Measurements from ENCODE around the gene GREB1L.

GREB1L gene

DNA sequence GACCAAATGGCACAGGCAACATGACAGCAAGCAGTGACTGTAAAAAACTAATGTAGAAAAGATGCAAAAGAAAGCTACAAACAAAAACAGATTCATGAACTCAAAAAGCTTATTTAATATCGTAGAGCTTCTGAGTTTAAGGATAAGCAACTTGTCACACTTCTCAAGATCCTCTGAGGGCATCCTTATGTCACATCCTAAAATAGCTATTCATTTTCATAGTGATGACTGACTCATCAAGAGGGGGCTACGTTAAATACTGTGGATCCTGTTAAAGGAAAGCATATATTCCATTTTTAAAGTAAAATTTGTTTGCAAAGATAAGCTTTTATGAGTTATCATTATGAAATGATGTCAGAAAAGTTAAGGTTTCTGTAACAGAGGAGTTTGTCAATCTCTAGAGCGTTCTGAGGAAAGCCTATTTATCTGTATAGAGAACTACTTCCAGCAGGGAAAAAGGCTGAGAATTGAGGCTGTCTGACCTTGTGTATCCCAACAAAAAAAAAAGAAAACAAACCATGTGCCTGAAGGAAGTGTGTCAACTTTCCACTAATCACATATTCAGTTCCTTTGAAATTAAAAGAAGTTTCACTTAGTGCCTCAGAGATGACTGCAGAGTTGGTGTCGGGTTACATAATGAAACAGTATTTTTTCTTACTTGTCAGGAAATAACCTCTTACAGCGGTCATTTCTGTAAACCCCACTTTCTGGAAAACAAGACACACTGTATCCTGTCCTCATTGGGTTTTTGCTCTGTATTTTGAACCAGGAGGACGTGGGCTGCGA is 243.0 kb downstream of the GREB1L start:
- no peak for DNase-seq (ENCODE audit: low read depth in 2 of 2)

DNA sequence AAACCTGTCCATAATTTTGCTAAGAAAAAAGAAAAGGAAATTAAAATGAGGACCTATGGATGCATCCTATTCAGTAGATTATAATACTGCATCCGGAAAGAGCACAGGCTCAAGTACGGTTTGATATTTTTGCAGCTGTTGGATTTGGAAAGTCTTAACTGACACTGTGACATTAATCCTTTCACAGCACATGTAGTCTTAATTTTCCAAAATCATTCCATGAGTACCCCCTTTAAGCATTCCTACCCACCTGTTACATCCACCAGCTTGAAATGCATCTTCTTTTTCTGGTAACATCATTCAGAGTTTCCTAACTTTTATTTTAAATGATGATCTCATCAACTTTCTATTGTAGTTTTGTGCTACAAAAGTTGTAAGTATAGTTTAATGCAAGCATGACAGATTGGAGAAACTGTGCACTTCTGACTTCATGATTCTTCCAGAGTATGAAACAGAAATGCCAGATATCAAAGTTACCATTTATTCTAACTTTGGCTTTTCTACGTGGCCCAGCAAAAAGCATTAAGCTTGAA is 244.9 kb downstream of the GREB1L start:
- no peak for DNase-seq (ENCODE audit: low read depth in 2 of 2)

DNA sequence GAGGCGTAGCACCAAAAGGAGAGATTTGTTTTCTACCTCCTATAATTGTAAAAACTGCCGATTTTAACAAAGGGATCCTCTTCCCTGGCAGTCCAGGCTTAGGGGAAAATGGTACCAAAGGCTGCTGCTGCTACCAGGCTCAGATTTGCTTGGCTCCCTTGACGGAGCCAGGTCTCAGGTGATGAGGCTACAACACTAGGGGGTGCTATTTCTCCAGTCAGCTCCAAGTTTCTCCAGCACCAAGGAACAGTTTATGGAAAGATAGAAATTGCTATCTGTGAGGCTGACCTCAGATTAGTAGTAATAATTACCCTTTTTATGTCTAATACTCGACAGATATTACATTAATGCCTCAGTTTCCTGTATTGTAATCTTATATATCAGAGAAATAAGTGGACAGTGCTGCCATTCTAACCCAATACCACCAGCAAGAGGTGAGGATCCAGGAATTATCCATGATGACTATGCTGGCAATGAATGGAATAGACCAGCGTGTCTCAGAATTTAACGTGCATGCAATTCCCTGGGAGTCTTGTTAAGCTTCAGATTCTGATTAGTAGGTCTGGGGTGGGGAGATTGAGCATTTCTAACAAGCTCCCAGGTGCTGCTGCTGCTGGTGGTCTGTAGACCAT is 247.2 kb downstream of the GREB1L start:
- DNase-seq (ENCODE audit: low read depth in 2 of 2): peak in 1 of 2 experiments; percentile 5

DNA sequence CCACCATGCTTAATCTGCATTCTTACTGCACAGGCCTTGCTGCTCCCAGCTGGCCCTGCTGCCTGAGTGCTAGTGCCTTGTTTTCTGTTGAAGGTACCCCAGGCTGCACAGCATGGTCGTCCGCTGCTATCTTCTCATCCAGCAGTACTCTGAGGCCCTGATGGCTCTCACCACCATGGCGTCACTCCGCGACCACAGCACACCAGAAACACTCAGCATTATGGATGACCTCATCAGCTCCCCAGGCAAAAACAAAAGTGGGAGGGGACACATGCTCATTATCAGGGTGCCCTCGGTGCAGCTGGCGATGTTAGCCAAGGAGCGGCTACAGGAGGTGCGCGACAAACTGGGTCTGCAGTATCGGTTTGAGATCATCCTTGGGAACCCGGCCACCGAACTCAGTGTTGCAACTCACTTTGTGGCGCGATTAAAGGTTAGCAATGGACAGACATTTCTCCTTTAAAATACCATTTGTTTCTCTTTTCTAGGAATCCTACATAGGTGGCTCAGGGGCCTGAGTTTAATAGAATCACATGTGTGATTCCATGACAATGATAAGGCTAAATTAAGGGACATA is 248.0 kb downstream of the GREB1L start:
- DNase-seq (ENCODE audit: low read depth in 2 of 2): no peak

DNA sequence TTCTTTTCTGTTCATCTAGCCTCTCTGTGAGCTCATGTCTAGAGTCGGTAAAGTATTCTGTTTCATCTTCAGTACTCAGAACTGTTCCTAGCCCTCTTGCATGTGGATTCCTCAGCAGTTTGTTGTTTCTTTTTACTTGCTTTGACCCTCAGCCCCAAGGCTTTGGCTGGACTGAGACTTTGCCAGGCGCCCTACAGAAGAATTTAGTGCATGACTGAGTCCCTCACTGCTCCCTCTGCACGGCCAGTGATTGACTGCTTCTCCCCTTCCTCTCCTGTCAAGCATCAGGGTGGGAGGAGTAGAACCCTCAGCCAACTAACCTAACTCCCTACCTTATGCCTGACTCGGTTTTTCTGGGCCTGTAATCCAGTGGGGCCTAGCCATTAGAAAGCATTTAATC is 248.7 kb downstream of the GREB1L start:
- no peak for DNase-seq (ENCODE audit: low read depth in 2 of 2)

DNA sequence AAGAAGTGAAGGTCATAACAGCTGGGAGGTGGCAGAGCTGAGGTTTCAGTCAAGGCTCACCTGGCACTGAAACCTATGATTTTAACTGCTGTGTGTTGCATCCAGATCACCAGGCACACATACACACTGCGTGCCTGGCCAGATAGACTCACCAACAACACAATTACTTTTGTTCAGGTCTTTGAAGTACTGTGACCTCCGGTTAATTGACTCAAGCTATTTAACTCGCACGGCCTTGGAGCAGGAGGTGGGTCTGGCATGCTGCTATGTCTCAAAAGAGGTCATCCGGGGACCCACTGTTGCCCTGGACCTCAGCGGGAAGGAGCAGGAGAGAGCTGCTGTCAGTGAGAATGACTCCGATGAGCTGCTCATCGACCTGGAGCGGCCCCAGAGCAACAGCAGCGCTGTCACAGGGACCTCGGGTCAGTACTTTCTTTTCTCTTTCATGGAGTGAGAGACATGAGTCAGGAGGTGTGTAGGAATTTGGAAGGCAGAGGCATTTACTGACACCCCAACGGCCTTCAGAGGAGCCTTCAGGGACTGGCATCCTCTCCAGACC is 254.3 kb downstream of the GREB1L start:
- no peak for DNase-seq (ENCODE audit: low read depth in 2 of 2)

DNA sequence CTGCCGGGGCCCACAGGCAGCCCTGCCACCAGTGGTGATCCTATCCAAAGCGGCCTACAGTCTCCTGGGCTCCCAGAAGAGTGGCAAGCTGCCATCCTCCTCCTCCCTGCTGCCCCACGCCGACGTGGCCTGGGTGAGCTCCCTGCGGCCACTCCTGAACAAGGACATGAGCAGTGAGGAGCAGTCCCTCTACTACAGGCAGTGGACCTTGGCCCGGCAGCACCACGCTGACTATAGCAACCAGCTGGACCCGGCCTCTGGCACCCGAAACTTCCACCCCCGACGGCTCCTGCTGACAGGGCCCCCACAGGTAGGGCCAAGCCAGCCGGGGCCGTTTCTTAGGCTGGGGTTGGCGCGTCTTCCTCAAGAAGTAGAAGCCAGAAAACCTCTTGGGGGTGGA is 258.0 kb downstream of the GREB1L start:
- no peak for DNase-seq (ENCODE audit: low read depth in 2 of 2)

DNA sequence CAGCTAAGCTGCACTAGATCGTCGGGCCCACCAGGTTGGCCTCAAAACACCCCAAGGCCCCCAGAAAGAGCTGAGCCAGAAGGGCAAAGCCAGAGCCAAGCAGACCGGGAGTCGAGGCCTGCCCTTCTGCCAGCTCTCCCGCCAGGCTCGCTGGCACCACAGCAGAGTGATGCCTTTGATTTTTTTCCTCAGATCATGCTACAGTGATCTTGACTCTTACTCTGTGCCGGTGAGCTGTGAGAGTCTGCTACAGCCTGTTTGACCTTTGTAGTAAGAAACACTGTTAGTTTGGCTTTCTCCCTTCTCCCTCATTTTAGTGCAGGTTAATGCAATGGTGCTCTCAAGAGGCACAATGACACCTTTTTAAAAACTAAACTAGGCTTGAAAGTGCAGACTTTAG is 260.6 kb downstream of the GREB1L start:
- no peak for DNase-seq (ENCODE audit: low read depth in 2 of 2)

DNA sequence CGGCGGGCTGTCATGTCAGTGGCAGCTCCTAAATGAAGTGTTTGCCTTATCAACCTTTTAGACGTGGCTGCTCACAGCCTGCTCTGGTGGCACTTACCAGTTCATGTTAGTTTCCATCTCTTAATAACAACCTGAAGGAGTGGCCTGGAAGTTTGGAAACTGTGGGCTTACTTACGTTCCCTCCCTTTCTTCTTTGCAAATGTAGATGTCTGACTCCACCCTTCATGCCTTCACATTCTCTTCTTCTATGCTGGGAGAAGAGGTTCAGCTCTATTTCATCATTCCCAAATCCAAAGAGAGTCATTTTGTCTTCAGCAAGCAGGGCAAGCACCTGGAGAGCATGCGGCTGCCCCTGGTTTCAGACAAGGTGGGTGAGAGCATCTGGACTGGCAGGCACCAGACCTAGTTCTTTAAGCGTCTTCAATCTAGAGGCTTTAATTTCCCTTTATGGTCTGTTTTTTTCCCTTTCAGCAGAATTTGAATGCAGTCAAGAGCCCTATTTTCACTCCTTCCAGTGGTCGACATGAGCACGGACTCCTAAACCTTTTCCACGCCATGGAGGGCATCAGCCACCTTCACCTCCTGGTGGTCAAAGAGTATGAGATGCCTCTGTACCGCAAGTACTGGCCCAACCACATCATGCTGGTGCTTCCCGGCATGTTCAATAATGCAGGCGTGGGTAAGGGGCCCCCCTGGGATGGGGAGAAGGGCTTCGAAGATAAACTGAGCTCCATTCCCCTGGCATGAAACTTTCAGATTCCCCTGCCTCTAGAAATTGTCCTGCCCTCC is 266.1 kb downstream of the GREB1L start:
- no peak for DNase-seq (ENCODE audit: low read depth in 2 of 2)

DNA sequence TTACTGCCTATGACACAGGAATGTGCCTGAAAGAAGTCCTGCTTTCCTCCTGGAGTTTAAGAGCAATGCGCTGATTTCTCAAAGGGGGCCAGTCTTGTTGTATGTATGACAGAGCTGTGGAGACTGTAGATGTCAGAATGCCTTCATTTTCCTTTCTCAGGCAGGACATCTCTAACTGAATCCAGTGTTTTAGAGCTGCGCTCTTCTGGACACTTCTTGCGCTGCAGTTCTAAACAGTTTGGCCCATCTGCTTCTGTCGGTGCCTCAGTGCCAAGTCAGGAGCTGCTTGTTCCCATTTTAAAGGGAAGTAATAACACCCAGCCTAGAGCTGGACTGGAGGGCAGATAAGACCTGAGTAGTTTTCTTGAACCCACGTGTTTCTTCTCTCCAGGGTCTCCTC is 267.0 kb downstream of the GREB1L start:
- DNase-seq (ENCODE audit: low read depth in 2 of 2): no peak

DNA sequence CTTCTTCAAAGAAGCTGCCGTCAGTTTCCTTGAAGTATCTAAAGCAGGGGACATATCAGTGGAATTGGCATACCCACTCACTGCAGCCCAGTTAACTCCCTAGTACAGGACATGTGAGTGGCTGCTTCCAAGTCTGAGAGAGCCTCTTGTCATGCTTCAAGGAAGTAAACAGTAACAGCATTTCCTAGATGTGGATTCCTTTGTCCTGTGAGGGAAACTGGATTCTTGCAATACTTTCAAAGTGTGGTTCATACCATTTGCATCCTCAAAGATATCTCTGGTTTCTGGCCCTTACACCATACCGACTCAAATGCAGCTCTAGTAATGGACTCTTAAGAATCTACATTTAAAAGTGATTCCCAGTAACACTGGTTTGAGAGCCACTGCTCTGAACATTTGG is 271.3 kb downstream of the GREB1L start:
- DNase-seq (ENCODE audit: low read depth in 2 of 2): no peak

DNA sequence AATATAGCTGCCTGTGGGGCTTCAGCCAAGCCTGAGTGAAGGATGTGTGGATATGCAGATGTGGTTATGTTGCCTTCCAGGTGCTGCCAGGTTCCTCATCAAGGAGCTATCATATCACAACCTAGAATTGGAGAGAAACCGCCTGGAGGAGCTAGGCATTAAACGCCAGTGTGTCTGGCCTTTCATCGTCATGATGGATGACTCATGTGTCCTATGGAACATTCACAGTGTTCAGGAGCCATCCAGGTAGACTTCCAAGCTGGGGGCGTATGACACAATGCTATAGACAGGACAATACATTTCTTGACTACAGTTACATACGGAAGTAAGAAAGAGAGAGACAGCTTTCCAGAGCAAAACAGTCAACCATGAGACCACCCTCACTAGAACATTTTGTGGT is 271.7 kb downstream of the GREB1L start:
- DNase-seq (ENCODE audit: low read depth in 2 of 2): no peak

DNA sequence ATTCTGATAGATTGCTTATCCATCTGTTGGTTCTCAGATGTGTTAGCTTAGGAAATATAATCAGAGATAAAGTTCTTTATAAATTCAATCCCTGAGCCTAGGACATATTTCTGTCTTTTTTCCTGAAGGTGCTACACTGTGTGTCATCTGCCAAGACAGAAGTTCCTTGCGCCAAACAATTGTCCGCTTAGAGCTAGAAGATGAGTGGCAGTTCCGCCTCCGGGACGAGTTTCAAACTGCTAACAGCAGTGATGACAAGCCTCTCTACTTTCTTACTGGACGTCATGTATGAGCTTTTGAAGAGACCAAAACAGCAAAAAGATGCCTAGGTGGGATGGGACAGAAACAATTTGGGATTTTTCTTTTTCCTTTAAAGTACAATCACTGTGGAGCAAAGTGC is 280.5 kb downstream of the GREB1L start:
- DNase-seq (ENCODE audit: low read depth in 2 of 2): no peak

DNA sequence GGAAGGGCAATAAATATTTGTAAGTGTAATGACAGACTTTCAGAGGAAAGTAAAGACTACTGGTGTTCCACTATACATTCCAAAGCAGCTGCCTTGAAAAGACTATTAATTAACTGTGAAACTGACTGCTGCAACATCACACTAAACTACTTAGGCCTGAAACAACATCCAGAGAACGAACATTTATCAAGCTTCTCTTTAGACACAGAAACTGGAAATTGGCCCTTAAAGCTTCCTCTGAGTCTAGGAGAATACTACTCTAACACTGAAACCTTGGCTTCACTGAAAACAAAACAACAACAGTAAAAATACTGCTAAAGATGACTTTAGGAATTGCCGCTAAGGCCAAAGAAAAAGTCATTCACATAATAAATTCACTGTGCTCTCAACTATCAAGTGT is 283.9 kb downstream of the GREB1L start:
- DNase-seq (ENCODE audit: low read depth in 2 of 2): no peak

DNA sequence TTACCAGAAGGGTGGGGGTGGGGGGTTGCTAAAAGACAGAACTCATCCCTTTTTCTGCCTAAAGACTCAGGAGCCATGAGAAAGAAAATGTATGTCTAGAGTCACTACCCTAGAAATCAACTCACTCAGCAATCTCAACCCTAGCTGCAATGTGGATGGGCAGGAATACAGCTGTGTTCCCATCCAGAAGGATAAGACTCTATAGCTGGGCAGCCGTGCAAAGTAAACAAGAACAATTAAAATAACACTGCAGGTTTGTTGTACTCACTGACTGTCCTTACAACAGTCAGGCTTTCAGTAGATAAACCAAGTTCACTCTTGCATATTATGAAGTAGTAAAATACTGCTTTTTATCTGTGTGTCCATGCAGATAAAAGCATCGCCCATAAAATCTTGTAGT is 284.4 kb downstream of the GREB1L start:
- no peak for DNase-seq (ENCODE audit: low read depth in 2 of 2)

DNA sequence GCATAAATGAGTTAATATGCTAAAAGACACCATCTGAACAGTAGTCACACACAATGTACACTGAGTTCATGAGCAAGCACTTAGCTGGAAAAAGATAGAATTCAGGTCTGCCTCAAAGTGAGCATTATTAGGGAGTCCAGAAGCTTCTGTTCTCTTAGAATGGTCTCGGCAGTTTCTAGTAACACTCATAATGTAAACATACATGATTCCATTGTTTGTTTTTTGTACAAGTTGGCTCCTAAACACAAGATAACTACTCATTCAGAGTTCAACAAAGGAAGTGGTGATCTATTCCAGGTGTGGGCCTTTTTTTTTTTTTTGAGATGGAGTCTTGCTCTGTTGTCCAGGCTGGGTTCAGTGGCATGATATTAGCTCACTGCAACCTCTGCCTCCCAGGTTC is 292.3 kb downstream of the GREB1L start:
- no peak for DNase-seq (ENCODE audit: low read depth in 2 of 2)

DNA sequence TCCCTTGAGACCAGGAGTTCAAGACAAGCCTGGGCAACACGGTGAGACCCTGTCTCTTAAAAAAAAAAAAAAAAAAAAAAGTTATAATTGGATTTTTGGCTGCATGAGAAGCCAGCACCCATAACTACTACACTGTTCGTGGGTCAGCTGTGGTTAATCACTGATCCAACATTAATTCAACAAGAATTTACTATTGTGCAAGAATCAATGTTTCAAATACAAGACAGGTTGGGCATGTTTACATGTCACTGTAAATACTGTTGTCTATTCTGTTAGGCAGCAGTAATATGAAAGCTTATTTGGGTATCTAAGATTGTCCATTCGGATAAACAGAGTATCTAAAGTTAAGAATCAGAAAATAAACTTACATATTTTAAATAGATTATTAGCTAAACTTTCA is 296.2 kb downstream of the GREB1L start:
- DNase-seq (ENCODE audit: low read depth in 2 of 2): no peak

DNA sequence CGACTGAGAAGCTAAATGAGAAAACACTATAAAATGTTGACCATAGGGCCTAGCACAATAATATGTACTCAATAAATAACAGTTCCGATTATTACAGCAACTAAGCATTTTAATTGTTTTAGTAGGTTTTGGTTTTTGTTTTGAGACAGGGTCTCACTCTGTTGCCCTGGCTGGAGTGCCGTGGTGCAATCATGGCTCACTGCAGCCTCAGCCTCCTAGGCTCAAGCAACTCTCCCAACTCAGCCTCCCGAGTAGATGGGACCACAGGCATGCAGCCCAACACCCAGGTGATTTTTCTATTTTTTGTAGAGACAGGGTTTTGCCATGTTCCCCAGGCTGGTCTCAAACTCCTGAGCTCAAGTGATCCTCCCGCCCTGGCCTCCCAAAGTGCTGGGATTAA is 304.4 kb downstream of the GREB1L start:
- DNase-seq (ENCODE audit: low read depth in 2 of 2): no peak

DNA sequence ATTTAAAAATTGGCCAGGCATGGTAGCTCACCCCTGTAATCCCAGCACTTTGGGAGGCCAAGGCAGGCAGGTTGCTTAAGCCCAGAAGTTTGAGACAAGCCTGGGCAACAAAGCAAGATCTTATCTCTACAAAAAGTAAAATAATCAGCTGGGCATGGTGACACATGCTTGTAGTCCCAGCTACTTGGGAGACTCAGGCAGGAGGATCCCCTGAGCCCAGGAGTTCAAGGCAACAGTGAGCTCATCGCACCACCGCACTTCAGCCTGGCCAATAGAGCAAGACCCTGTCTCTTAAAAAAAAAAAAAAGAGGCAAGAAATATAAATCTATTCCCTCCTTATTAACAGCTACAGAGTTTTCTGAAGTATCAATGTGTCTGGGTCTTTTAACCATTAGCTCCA is 306.6 kb downstream of the GREB1L start:
- DNase-seq (ENCODE audit: low read depth in 2 of 2): no peak

DNA sequence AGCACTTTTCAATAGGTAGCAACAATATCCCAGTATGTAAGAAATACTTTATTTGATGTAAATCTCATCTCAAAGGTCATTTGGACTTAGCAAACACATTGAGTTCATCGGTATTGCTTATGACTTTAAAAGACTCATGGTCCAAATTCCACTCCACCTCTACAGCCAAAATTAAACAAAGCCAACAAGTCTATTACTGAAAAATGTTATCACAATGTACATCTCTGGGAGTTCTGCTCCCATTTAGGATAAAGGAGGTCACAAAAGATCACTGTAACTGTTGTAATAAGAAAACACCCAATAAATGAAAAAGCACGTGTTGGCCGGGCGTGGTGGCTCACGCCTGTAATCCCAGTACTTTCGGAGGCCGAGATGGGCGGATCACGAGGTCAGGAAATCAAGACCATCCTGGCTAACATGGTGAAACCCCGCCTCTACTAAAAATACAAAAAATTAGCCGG is 308.5 kb downstream of the GREB1L start:
- DNase-seq (ENCODE audit: low read depth in 2 of 2): no peak

DNA sequence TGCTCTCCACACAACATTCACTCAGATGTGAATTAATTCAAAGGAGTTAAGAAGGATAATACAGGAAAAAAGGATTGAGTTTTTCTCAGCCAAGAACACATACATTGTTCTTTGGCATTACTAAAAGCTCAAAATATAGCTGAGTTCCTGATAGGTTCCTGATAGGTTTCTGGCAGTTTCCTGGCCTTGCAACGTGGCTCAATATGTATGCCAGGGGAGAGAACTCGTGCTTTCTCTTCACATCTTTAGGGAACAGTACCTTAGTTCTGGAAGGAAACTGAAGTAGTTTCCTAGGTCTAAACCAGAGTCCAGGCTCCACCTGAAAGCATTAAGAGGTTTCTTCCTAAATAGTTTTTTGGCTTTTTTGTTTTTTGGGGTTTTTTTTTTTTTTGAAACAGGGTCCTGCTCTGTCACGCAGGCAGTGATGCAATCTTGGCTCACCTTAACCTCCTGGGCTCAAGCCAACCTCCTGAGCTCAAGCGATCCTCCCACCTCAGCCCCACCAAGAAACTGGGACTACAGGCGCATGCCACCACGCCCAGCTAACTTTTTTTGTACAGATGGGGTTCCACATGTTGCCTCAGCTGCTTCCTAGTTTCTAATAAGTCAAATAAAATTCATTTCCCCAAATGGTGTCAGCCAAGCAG is 315.7 kb downstream of the GREB1L start:
- DNase-seq (ENCODE audit: low read depth in 2 of 2): no peak

All from fibroblast of skin of left biceps (primary cell).